Gastroesophageal sphincter (tissue), 4 donors: ENCODE data around the gene CCDC14. TPM values are rescaled to one million over a fixed set of nuclear protein-coding genes. Genes with fewer than 3 reads are reported as not detected.

Experiments used
- ATAC-seq: fragments of 150-250 bp; one replicate; pipeline ENCODE4 v1.9.1; 2016; ENCODE audit warnings: mild to moderate bottlenecking, moderate library complexity
- H3K27ac ChIP-seq, 4 donors: fragments of 200-600 bp; sonication (generic) in 3 of 4; 1 replicate in 3 of 4; 2 replicates in 1 of 4; pipeline ENCODE4 v1.5.1; 2016 to 2019
- H3K27me3 ChIP-seq: fragments of 200-600 bp; sonication (generic); one replicate; pipeline ENCODE4 v1.5.1; 2019
- H3K36me3 ChIP-seq, 2 donors: fragments of 200-600 bp; sonication (generic); one replicate each; pipeline ENCODE4 v1.5.1; 2019; ENCODE audit warnings: control low read depth in 1 of 2
- H3K4me1 ChIP-seq, 3 donors: fragments of 200-600 bp; sonication (generic); 1 replicate in 2 of 3; 2 replicates in 1 of 3; pipeline ENCODE4 v1.5.1; 2016 to 2019; ENCODE audit warnings: control low read depth in 2 of 3
- H3K4me3 ChIP-seq, 2 donors: fragments of 200-600 bp; sonication (generic); one replicate each; pipeline ENCODE4 v1.5.1; 2019; ENCODE audit warnings: mild to moderate bottlenecking in 1 of 2, moderate library complexity in 1 of 2
- H3K9me3 ChIP-seq, 3 donors: fragments of 200-600 bp; sonication (generic); one replicate each; pipeline ENCODE4 v1.5.1; 2017 to 2019; ENCODE audit warnings: control low read depth in 2 of 3
- EP300 ChIP-seq: sonication (generic); formaldehyde crosslinking; IDR thresholded peaks from one replicate; pipeline ENCODE4 v1.6.1; 2017; ENCODE audit warnings: antibody characterized with exemption, mild to moderate bottlenecking
- POLR2A ChIP-seq, 2 donors: fragments of 450-650 bp; IDR thresholded peaks; one replicate each; pipeline ENCODE4 v1.6.1; 2017; ENCODE audit warnings: antibody characterized with exemption in 2 of 2, mild to moderate bottlenecking in 2 of 2, moderate library complexity in 1 of 2
- POLR2AphosphoS5 ChIP-seq: sonication (generic); formaldehyde crosslinking; IDR thresholded peaks from one replicate; pipeline ENCODE4 v1.6.1; 2017; ENCODE audit warnings: antibody characterized with exemption
- WGBS, 2 donors: methylation state at CpG; one replicate each; pipeline ENCODE4 v1.1.5; 2018; ENCODE audit warnings: low coverage in 1 of 2; 5-methylcytosine and 5-hydroxymethylcytosine counted together
- total RNA-seq, 4 donors: library from RNA; depleted of rRNA; stranded (reverse); fragments of >200 nt; gene quantifications; one replicate each; pipeline ENCODE4 v1.1.0, GENCODE V29; 2016
- TF ChIP-seq, protein P1 (sequence below), 4 experiments: fragments of 200-600 bp in 2 of 4; fragments of 450-650 bp in 2 of 4; sonication (generic) in 1 of 4; IDR thresholded peaks; one replicate each; pipeline ENCODE4 v1.5.1; 2017 to 2019; ENCODE audit warnings: antibody characterized with exemption in 4 of 4, mild to moderate bottlenecking in 2 of 4, moderate library complexity in 2 of 4

Gene CCDC14
- total RNA-seq, 4 donors from 2014 or later = 15.0 to 40.5 (median 21.1) TPM

DNA sequence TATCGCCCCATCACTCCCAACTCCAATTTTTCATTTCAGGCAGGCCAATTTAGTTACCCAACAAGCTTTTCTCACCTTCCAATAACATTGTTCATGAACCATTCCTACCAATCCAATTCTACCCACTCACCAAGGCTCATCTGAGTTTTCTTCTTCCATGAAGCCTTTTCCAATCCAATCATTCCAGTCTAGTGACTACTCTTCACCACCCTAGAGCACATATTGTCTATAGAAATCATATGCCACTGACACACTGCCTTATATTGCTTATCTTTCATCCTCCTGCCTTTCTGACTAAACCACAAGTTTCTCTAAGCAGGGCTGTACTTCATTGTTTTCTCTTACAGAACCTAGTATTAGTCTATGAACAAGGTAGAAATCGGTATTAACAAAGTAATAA, 11.4 kb downstream of the CCDC14 start:
- Histone ChIP-seq H3K27ac (no peak overlapping the region), H3K4me1 (no peaks in the 10 kb centered on the region), H3K9me3 (no peaks in the 10 kb centered on the region), H3K27me3 (no peaks in the 10 kb centered on the region), H3K36me3 (peaks cover 0 to 69% of the 10 kb centered on the region in 2 donors), H3K4me3 (no peak overlapping the region)
- 96 to 100% methylated on average over 2 of the region's 2 CpGs for WGBS, 2 donors
- TF ChIP-seq, protein P1, sequence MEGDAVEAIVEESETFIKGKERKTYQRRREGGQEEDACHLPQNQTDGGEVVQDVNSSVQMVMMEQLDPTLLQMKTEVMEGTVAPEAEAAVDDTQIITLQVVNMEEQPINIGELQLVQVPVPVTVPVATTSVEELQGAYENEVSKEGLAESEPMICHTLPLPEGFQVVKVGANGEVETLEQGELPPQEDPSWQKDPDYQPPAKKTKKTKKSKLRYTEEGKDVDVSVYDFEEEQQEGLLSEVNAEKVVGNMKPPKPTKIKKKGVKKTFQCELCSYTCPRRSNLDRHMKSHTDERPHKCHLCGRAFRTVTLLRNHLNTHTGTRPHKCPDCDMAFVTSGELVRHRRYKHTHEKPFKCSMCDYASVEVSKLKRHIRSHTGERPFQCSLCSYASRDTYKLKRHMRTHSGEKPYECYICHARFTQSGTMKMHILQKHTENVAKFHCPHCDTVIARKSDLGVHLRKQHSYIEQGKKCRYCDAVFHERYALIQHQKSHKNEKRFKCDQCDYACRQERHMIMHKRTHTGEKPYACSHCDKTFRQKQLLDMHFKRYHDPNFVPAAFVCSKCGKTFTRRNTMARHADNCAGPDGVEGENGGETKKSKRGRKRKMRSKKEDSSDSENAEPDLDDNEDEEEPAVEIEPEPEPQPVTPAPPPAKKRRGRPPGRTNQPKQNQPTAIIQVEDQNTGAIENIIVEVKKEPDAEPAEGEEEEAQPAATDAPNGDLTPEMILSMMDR (IDR thresholded peaks at IDR 0.05) = no peak
- TF ChIP-seq POLR2AphosphoS5 (no peak), POLR2A (IDR thresholded peaks at IDR 0.05) (no peak), EP300 (no peak)
- ATAC-seq = no peak

GRCh38 chr3:123948449-123948848, 12.6 kb downstream of the CCDC14 start:
- Histone ChIP-seq H3K27ac (no peak overlapping the region), H3K36me3 (peaks cover 0 to 74% of the 10 kb centered on the region in 2 donors), H3K9me3 (no peaks in the 10 kb centered on the region), H3K4me3 (no peak overlapping the region), H3K27me3 (no peaks in the 10 kb centered on the region), H3K4me1 (no peaks in the 10 kb centered on the region)
- ATAC-seq = no peak
- WGBS, 2 donors = 95 to 96% methylated on average over 8 to 9 of the region's 9 CpGs
- TF ChIP-seq POLR2AphosphoS5 (no peak), POLR2A (IDR thresholded peaks at IDR 0.05) (no peak), EP300 (no peak)
- TF ChIP-seq, protein P1 (IDR thresholded peaks at IDR 0.05) = no peak

GRCh38 chr3:123947482-123947881, 13.5 kb downstream of the CCDC14 start:
- H3K9me3 ChIP-seq = no peaks in the 10 kb centered on the region
- no peak overlapping the region for H3K27ac ChIP-seq
- no peak for ATAC-seq
- H3K27me3 ChIP-seq = no peaks in the 10 kb centered on the region
- peaks cover 0 to 72% of the 10 kb centered on the region in 2 donors for H3K36me3 ChIP-seq
- H3K4me3 ChIP-seq = no peak overlapping the region
- no peaks in the 10 kb centered on the region for H3K4me1 ChIP-seq
- TF ChIP-seq POLR2AphosphoS5 (no peak), EP300 (no peak), POLR2A (IDR thresholded peaks at IDR 0.05) (no peak)
- TF ChIP-seq, protein P1 (IDR thresholded peaks at IDR 0.05) = no peak

- H3K9me3 ChIP-seq = no peaks in the 10 kb centered on the region
- H3K36me3 ChIP-seq = peaks cover 0 to 33% of the 10 kb centered on the region in 2 donors
- no peak for ATAC-seq
- TF ChIP-seq POLR2AphosphoS5 = no peak
- TF ChIP-seq EP300 = no peak
- no peak for TF ChIP-seq POLR2A (IDR thresholded peaks at IDR 0.05)
- TF ChIP-seq, protein P1 (IDR thresholded peaks at IDR 0.05) = no peak
- WGBS, 2 donors = 64 to 65% methylated on average over 1 of the region's 1 CpG
- no peak overlapping the region for H3K4me3 ChIP-seq
- no peaks in the 10 kb centered on the region for H3K27me3 ChIP-seq
- H3K4me1 ChIP-seq = no peaks in the 10 kb centered on the region
- no peak overlapping the region for H3K27ac ChIP-seq
Measured at GRCh38 chr3:123941542-123941941, 19.5 kb downstream of the CCDC14 start.

GRCh38 chr3:123941121-123941520, 19.9 kb downstream of the CCDC14 start:
- no peaks in the 10 kb centered on the region for H3K9me3 ChIP-seq
- H3K4me1 ChIP-seq = no peaks in the 10 kb centered on the region
- no peaks in the 10 kb centered on the region for H3K27me3 ChIP-seq
- H3K36me3 ChIP-seq = peaks cover 0 to 30% of the 10 kb centered on the region in 2 donors
- ATAC-seq = no peak
- no peak overlapping the region for H3K27ac ChIP-seq
- WGBS, 2 donors = 48 to 53% methylated on average over 2 of the region's 2 CpGs
- no peak overlapping the region for H3K4me3 ChIP-seq
- TF ChIP-seq, protein P1 (IDR thresholded peaks at IDR 0.05) = peak in 1 of 4 experiments; percentile 7
- no peak for TF ChIP-seq POLR2AphosphoS5
